Transverse colon (tissue), 4 donors: ENCODE data around the gene MRPS9. TPM values are rescaled to one million over a fixed set of nuclear protein-coding genes. Genes with fewer than 3 reads are reported as not detected.

Experiments used
- DNase-seq: peaks from one replicate; pipeline ENCODE4 v3.0.0-alpha.2; 2019
- H3K27ac ChIP-seq, 4 donors: fragments of 200-600 bp; sonication (generic); 2 replicates each; pipeline ENCODE4 v1.5.1; 2016 to 2018; ENCODE audit warnings: inconsistent platforms in 4 of 4
- H3K27me3 ChIP-seq: fragments of 200-600 bp; sonication (generic); 2 replicates; pipeline ENCODE4 v1.5.1; 2017; ENCODE audit warnings: inconsistent platforms
- H3K36me3 ChIP-seq, 4 donors: fragments of 200-600 bp; sonication (generic); 2 replicates each; pipeline ENCODE4 v1.5.1; 2017 to 2019; ENCODE audit warnings: inconsistent platforms in 4 of 4
- H3K4me1 ChIP-seq, 4 donors: fragments of 200-600 bp; sonication (generic); 2 replicates each; pipeline ENCODE4 v1.5.1; 2017 to 2020; ENCODE audit warnings: inconsistent platforms in 4 of 4
- H3K4me3 ChIP-seq, 4 donors: fragments of 200-600 bp; sonication (generic); 1 replicate in 1 of 4; 2 replicates in 3 of 4; pipeline versions ENCODE4 v1.5.1 to v1.6.1; 2017 to 2019; ENCODE audit warnings: inconsistent platforms in 4 of 4
- H3K9me3 ChIP-seq, 2 donors: fragments of 200-600 bp; sonication (generic); 2 replicates each; pipeline ENCODE4 v1.5.1; 2017 to 2019; ENCODE audit warnings: inconsistent platforms in 2 of 2
- CTCF ChIP-seq, 5 experiments: fragments of 200-600 bp in 3 of 5; fragments of 450-650 bp in 2 of 5; sonication (generic) in 3 of 5; IDR thresholded peaks; 1 replicate in 2 of 5; 2 replicates in 3 of 5; pipeline ENCODE4 v1.5.1; 2016 to 2017; ENCODE audit warnings: antibody characterized with exemption in 5 of 5, inconsistent platforms in 3 of 5, mild to moderate bottlenecking in 2 of 5, moderate library complexity in 1 of 5
- EP300 ChIP-seq: sonication (generic); formaldehyde crosslinking; IDR thresholded peaks from one replicate; pipeline ENCODE4 v1.6.1; 2017; ENCODE audit warnings: antibody characterized with exemption, low read depth
- POLR2A ChIP-seq: fragments of 450-650 bp; IDR thresholded peaks from one replicate; pipeline ENCODE4 v1.6.1; 2016; ENCODE audit warnings: antibody characterized with exemption, mild to moderate bottlenecking, moderate library complexity
- POLR2AphosphoS5 ChIP-seq, 3 donors: sonication (generic); formaldehyde crosslinking; IDR thresholded peaks; one replicate each; pipeline ENCODE4 v1.6.1; 2016; ENCODE audit warnings: antibody characterized with exemption in 3 of 3
- WGBS, 2 donors: methylation state at CpG; one replicate each; pipeline ENCODE4 v1.1.5; 2018; ENCODE audit warnings: low coverage in 1 of 2; 5-methylcytosine and 5-hydroxymethylcytosine counted together
- in situ Hi-C, 4 donors: fragments of 200-750 bp; cut with MboI; loops; one replicate each; pipeline versions ENCODE4 v1.15.0 to v1.15.1; 2017; ENCODE audit warnings: low sequenced_read_pairs in 3 of 4, low pct_ligation_motif_present in 1 of 4, low pct_unique_long_range_greater_than_20kb in 1 of 4
- intact Hi-C: fragments of 100-400 bp; cut with DNase I; formaldehyde crosslinking; loops from one replicate; pipeline ENCODE4 v1.15.1; 2023; ENCODE audit warnings: low total_unique reads
- total RNA-seq, 4 donors: library from RNA; depleted of rRNA; stranded (reverse); fragments of >200 nt; gene quantifications; one replicate each; pipeline ENCODE4 v1.1.0, GENCODE V29; 2016

Gene MRPS9
- total RNA-seq, 4 donors from 2014 or later: 12.9 to 27.8 (median 23.4) TPM

DNA sequence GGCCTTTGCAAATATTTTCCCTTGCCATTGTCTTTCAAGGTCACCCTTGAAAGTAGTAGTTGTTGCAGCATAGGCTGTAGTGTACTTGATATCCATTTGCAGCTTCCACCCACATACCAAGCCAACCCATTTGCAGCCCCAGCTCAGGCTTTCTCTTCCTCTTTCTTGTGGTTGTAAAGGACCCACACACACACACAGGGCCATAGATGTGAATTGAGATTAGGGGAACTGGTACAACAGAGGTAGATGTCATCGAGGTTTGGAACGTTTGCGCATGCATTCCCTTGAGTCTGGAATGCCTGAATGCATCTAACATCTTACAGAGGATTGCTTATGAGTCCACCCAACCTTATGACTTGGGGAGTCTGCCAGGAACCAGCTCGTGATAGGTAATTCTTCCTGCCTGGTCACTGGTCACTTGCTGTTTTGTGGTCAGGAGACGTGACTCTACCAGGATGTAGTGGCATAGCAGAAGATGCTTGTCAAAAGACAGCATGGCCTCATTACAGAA lies 91.9 kb downstream of the MRPS9 start:
- intact Hi-C loops: no loop called here

GRCh38 chr2:105130546-105130945 lies 92.7 kb downstream of the MRPS9 start:
- H3K9me3 ChIP-seq: no peaks in the 10 kb centered on the region
- H3K36me3 ChIP-seq: no peaks in the 10 kb centered on the region
- intact Hi-C loops: no loop called here
- H3K4me1 ChIP-seq: no peaks in the 10 kb centered on the region
- H3K27me3 ChIP-seq: no peaks in the 10 kb centered on the region
- in situ Hi-C loops: no loop called here
- H3K27ac ChIP-seq: no peak overlapping the region
- no peak for DNase-seq
- no peak overlapping the region for H3K4me3 ChIP-seq
- TF ChIP-seq EP300: no peak
- TF ChIP-seq POLR2A: no peak
- no peak for TF ChIP-seq CTCF (IDR thresholded peaks at IDR 0.05)
- no peak for TF ChIP-seq POLR2AphosphoS5 (IDR thresholded peaks at IDR 0.05)

More for the DNA sequence above, 91.9 kb downstream of the MRPS9 start:
- DNase-seq: no peak
- Histone ChIP-seq H3K4me1 (no peaks in the 10 kb centered on the region), H3K27ac (no peak overlapping the region), H3K36me3 (no peaks in the 10 kb centered on the region), H3K27me3 (no peaks in the 10 kb centered on the region), H3K4me3 (no peak overlapping the region), H3K9me3 (no peaks in the 10 kb centered on the region)
- in situ Hi-C loops: no loop called here
- TF ChIP-seq CTCF (IDR thresholded peaks at IDR 0.05): no peak
- no peak for TF ChIP-seq EP300
- TF ChIP-seq POLR2A: no peak
- TF ChIP-seq POLR2AphosphoS5 (IDR thresholded peaks at IDR 0.05): no peak
- WGBS, 2 donors: 65 to 67% methylated on average over 2 to 5 of the region's 5 CpGs

DNA sequence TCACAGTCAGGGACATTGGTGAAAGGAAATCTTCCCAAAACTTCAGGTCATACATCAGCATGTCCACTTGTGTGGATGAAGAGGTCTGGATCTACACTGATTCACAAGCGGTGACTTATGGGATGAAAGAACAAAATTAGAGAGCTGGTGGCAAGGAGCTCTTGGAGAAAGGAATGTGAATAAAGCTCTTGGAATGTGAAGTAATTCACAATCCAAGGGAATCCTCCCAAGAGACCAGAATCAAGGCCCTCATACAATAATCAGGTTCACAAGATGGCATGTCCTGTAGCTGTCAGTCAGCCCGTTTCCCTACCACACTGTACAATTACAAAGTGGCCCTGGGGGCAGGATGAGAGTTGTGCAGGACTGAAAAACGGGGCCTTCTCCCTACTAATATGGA lies 96.2 kb downstream of the MRPS9 start:
- H3K9me3 ChIP-seq: no peaks in the 10 kb centered on the region
- no peaks in the 10 kb centered on the region for H3K36me3 ChIP-seq
- H3K4me3 ChIP-seq: no peak overlapping the region
- intact Hi-C loops: no loop called here
- 77 to 83% methylated on average over 1 to 3 of the region's 3 CpGs for WGBS, 2 donors
- DNase-seq: no peak
- no peaks in the 10 kb centered on the region for H3K4me1 ChIP-seq
- in situ Hi-C loops: no loop called here
- no peaks in the 10 kb centered on the region for H3K27me3 ChIP-seq
- no peak overlapping the region for H3K27ac ChIP-seq
- TF ChIP-seq CTCF (IDR thresholded peaks at IDR 0.05) (no peak), POLR2A (no peak), EP300 (no peak), POLR2AphosphoS5 (IDR thresholded peaks at IDR 0.05) (no peak)

- TF ChIP-seq POLR2AphosphoS5 (IDR thresholded peaks at IDR 0.05): no peak
- no peak for TF ChIP-seq CTCF (IDR thresholded peaks at IDR 0.05)
- TF ChIP-seq POLR2A: no peak
- TF ChIP-seq EP300: no peak
- 78 to 79% methylated on average over 5 to 6 of the region's 6 CpGs for WGBS, 2 donors
- Histone ChIP-seq H3K27ac (no peak overlapping the region), H3K27me3 (no peaks in the 10 kb centered on the region), H3K9me3 (no peaks in the 10 kb centered on the region), H3K4me3 (no peak overlapping the region), H3K36me3 (no peaks in the 10 kb centered on the region), H3K4me1 (no peaks in the 10 kb centered on the region)
- in situ Hi-C loops: no loop called here
- intact Hi-C loops: no loop called here
- DNase-seq: no peak
Observed at GRCh38 chr2:105135436-105135835, 97.6 kb downstream of the MRPS9 start.
